Superior temporal gyrus (tissue), 1 donor: ENCODE results near the gene NEDD9.

Source experiments
- DNase-seq: peaks from one replicate; pipeline ENCODE4 v3.0.0-alpha.2; 2016; ENCODE audit errors: extremely low spot score

Gene NEDD9

GRCh38 chr6:11236076-11236750, 3.7 kb upstream of the NEDD9 start:
- no peak for DNase-seq

GRCh38 chr6:11235062-11235461, 2.6 kb upstream of the NEDD9 start:
- no peak for DNase-seq

DNA sequence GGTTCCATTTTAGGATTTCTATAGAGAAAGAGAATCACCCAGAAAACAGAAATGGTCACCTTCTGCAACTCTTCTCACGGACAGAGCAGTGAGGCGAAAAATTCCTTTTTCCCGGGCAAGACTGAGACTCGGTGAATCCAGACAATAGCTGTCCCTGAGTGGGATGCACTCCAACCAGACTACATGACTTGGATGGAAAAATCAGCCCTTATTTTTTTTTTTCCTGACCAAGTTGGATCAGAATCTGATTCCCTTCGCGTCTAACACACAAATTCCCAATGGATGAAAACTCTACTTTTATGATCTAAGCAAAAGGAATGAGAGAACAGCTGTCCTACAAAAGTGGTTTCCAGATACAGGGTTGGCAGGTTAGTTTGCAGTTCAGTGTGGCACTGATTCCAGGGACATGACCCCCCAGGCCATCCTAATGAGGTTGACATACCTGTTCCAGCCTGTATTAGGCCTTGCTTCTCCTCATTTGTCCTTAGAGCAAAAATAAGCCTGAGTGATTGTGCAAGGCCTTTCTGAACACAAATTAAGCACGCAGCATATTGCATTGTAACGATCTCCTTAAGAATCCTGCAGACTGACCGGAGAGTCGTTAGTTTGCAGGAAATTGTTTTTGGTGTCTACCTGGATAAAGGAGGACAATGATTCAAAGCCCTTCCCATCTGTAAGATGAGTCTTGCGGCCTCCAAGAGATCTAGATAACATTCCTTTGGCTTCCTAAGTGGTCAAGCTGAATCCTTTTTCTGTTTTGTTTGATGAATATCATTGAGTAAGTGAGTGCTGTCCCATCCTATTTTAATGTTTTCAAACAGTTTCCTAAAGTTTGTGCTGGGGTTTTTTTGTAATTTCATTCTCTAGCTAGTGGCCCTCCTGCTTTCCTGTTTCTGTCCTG, 1.5 kb upstream of the NEDD9 start:
- DNase-seq, result no peak

GRCh38 chr6:11232770-11233626, 530 bp upstream of the NEDD9 start:
- DNase-seq, result no peak

DNA sequence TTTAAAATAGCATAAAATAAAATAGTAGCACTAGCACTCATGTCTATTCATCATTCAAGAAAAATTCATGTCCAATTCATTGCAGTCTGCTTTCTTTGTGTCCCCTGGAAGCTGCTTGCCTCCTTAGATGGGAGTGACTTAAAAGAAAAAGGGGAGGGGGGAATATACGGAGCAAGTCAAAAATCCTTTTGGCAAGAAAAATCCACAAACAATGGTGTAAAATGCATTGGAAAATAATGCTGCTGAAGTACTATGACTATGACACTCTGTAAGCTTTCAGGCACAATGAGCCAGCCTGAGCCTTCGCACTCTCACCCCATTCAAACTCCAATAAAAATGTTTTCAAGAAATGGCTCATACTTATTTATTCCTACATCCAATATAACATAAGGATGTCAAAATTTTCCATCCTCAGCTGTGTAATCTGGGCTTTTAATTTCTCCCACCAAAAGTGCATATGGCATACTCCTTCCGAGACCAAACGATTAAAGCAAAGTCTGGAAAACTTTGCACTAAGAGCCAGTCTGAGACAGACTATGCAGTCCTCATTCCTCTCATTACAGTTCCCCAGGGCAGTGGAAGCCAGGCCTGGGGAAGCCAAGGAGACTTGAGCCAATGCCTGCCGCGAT, 790 bp downstream of the NEDD9 start:
- DNase-seq, result peak; percentile 70

GRCh38 chr6:11231108-11231463, 1.4 kb downstream of the NEDD9 start:
- DNase-seq, result no peak

GRCh38 chr6:11230158-11231107, 2.0 kb downstream of the NEDD9 start:
- no peak for DNase-seq

DNA sequence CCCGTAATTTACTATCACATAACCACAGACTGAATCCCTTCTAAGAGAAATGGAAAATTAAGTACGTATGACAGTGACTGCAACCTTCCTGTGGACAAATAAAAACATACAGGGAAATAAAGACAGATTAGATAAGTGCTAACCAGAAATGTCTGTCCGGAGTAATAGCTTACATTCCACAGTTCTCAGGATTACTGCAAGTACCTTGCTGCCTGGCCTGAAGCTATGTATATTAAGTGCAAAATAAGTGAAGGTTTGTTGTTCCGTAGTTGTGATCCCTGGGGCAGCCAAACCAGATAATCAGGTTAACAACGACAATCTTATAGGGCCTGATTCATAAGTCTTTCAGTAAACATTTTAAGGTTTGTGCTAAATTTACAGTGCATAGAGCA, 2.8 kb downstream of the NEDD9 start:
- DNase-seq, result no peak

GRCh38 chr6:11228935-11229654, 3.4 kb downstream of the NEDD9 start:
- no peak for DNase-seq

- no peak for DNase-seq
These were observed 4.8 kb downstream of the NEDD9 start for GRCh38 chr6:11227698-11228097.

DNA sequence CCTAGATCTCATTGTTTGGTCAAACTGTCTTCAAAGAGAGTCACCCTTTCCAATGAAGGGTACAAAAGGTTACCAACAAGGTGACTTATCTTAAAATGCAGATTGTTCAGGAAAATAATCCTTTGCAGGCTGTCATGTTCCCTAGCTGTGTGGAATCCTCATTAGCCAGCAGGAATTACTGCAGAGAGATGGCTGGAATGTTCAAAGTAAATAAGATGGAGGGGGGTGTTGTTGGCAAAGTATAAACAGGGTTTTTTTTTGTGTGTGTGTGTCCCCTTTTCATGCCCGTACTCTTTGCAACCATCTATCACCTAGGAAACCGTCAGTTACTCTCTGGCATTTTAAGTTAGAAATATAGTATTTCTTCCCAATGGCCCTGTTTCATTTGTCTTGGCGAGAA, 6.5 kb downstream of the NEDD9 start:
- DNase-seq, result no peak

- DNase-seq, result no peak
These were observed 7.5 kb downstream of the NEDD9 start for GRCh38 chr6:11224966-11225463.

GRCh38 chr6:11224252-11224965, 8.1 kb downstream of the NEDD9 start:
- no peak for DNase-seq

DNA sequence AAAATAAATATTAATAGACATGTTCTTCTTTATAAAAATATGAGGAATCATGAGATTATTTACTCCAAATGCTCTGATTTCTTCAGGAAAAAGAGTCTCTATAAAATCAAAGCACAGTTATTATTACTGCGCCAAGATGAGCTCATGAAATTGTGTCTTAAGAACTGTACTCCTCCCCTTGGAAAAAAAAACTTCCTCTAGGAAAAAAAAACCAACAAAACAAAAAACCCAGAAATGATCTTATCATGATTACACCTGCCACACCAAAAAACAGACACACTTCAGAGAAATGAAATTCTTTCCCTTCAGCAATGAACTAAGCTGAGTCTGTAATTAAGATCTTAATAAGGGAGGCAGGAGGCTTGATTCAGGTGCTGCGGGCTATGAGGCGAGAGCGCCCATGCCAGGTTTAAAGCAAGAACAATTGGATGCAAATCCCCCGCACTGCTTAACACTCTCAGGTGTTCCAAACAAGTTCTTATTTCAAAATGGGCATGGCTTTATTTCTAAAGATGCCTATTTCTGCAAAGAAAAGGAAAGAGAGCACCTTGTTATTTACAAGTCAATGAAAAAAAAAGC, 9.1 kb downstream of the NEDD9 start:
- no peak for DNase-seq

DNA sequence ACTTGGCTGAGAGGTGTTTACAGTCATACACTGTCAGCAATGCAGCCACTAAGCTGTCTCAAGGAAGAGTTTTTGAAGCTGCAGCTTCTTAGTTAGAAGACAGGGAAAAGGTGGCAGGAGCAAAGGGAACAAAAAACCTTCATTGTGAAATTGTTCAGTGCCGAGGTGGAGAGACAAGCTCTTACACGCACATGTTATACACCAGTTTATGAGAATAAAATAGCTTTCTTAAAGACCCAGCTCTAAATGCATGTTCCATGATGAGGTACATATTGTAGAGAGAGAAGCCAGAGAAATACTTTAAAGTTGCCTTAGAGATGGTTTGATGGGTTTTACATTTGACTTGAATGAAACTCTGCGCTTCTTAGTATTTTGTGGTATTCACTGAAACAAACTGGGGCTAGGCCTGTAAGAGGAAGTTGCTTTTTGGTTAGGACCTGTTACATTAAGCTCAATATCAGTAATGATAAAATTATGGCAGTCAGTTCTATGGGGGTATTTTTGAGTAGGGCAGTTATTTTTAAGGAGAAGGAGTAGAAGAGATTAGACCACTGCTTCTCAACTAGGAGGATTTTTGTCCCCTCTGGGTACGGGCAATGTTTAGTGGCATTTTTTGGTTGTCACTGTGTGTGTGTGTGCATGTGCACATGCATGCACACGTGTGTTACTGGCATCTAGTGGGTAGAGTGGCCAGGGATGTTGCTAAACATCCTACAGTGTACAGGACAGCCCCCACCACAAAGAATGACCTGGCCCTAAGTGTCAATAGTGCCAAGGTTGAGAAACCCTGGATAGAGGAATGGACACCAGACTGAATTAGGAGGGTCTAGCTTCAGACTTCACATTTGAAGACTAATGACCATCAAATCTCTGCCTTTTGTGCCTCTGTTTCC, 9.8 kb downstream of the NEDD9 start:
- no peak for DNase-seq

GRCh38 chr6:11221623-11222384, 10.7 kb downstream of the NEDD9 start:
- DNase-seq, result no peak

DNA sequence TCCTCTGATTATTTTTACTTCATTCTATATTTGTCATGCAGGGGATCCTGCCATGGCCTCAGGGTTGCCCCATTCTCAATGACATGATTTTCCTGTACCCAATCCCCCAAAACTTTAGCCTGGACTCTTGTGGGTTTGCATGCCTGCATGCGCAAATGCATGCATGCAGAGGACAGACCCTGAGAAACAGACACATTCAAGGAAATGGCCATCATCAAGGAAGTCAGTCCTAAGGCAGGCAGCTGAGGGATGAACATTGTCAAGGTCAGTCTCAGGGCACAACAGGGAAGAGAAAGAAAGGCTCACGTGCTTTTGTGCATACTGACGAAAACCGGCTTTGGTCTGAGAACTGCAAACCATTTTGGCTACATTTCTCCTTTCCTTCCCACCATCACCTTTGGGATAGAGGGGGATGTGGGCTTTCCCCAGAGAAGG, 13.1 kb downstream of the NEDD9 start:
- DNase-seq, result no peak
